GM21786 (cell line): ENCODE measurements around the gene MALAT1.
"Not testable (repeated sequence)": the region's sequence is repeated elsewhere in the genome, so short reads cannot be mapped to it uniquely, and the experiment has no call there.

Experiments used
- ATAC-seq: cut with Tn5 transposase; IDR thresholded peaks from one replicate; pipeline ENCODE4 v1.9.1; 2021; ENCODE audit not compliant: unreplicated experiment

Gene MALAT1

DNA sequence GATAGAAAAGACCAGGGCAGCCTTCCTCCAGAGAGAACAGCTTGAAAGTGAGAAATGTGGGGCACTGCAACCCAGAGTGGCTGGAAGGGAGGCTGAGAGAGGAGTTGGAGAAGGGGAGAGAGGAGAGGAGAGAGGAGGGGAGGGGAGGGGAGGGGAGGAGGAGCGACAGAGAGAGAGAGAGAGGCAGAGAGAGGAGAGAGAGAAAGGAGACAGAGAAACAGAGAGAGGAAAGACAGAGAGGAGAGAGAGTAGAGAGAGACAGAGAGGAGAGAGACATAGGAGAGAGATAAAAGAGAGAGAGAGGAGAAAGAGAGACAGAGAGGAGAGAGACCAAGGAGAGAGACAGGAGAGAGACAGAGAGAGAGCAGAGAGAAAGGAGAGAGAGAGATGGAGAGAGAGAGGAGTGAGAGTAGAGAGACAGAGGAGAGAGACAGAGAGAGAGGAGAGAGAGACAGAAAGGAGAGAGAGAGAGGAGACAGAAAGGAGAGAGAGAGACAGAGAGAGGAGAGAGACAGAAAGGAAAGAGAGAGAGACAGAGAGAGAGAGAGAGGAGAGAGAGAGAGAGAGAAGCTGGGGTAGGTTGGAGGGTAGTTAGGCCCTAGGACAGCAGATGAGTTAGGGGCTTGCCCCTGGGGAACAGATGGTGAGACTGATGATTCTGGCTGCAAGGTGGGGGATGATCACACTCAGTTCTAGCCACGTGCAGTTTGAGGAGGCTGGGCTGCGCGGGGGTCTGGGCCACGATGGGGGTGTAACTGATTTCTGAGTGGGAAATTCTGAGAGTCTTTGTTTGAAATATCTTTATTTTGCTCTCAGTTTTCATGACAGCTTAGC is 17.5 kb downstream of the MALAT1 start:
- no peak for ATAC-seq

GRCh38 chr11:65518941-65519549 is 20.2 kb downstream of the MALAT1 start:
- ATAC-seq, result not testable (repeated sequence)

- ATAC-seq, result not testable (repeated sequence)
Observed at GRCh38 chr11:65521777-65522521, 23.1 kb downstream of the MALAT1 start.

GRCh38 chr11:65522718-65523630 is 24.1 kb downstream of the MALAT1 start:
- ATAC-seq, result not testable (repeated sequence)

- ATAC-seq, result not testable (repeated sequence)
Observed at GRCh38 chr11:65523631-65523968, 24.8 kb downstream of the MALAT1 start.

GRCh38 chr11:65524014-65524740 is 25.3 kb downstream of the MALAT1 start:
- ATAC-seq, result no peak

- peak; percentile 46 for ATAC-seq
Observed at GRCh38 chr11:65524741-65525545, 26.1 kb downstream of the MALAT1 start, which contains the start of gene SCYL1. TSS of gene SCYL1 (plus strand) at chr11:65525083. CDS start at chr11:65525154, 71 bp downstream.

GRCh38 chr11:65525546-65526480 is 27.0 kb downstream of the MALAT1 start:
- no peak for ATAC-seq

DNA sequence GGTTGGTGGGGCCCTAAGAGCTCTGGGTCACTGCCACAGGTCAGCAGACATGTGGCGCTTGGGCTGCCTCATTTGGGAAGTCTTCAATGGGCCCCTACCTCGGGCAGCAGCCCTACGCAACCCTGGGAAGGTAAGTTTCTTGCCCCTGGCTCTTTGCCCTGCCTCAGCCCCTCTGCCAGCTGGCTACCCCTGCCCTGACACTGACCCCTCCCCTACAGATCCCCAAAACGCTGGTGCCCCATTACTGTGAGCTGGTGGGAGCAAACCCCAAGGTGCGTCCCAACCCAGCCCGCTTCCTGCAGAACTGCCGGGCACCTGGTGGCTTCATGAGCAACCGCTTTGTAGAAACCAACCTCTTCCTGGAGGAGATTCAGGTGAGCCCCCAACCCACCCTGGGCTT is 27.9 kb downstream of the MALAT1 start:
- ATAC-seq, result no peak

DNA sequence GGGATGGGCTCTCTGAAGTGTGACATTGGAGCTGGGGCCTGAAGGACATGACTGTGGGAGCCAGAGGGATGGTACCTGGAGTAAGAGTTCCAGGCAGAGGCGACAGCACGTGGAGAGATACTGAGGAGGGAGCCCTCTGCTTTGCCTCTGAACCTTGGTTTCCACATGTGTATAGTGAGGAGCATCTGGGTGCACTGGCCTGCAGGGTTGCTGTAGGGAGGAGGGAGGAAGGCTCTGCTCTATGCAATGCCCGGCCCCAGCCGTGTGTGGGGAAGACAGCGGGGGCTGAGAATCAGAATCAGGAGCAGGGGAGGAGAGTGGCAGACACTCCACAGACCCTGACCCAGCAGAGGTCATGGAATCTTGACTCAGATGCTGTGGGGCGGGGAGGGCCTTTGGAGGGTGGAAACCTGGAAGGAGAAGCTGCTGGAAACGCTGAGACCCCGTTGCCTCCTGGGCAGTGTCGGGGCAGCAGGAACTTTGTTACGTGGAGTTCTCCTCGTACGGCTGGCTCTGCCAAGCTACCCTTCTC is 30.0 kb downstream of the MALAT1 start:
- no peak for ATAC-seq

DNA sequence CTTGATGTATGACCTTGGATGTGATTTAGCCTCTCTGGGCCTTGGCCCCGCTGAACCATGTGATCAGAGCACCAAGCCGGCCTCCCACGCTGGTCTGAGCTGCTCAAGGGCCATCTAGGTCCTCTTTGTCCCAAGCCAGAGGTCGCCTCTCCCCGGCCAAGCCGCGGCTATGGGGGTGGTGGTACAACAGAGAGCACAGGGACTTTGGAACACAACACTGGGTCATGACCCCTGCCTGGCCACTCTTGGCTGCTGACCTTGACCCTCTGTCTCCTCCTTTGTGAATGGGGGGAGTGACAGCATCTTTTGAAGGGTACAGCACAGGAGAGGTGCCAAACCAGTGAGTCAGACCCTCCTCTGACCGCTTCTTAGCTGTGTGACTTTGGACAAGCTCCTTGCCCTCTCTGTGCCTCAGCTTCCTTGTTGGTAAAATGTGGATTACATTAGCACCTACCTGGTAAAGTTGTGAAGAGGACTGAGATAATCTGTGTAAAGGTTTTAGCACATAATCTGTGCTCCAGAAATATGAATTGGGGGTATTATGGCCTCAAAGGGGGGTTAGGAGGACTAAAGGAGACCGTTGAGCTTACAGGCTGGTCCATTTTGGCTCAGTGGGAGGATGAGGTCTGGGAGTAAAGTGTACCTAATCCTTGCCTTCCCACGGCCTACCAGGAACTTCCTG is 30.8 kb downstream of the MALAT1 start:
- no peak for ATAC-seq

DNA sequence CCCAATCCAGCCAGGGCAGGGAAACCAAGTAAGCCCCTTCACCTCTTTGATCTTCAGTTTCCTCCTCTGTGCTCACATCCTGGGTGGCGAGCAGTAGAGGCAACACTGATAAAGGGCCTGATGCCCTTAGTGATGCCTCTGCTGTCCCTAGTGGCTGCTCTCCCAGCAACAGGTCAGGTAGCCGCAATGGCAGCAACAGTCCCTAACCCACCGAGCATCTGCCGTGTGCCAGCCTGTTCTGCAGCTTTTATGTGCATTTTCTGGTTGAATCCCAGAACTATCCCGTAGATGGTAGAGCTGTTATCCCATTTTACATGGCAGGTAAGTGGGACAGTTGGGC is 31.3 kb downstream of the MALAT1 start:
- ATAC-seq, result no peak

GRCh38 chr11:65532388-65533064 is 33.7 kb downstream of the MALAT1 start:
- no peak for ATAC-seq

GRCh38 chr11:65535102-65535501 is 36.3 kb downstream of the MALAT1 start:
- ATAC-seq, result no peak

- ATAC-seq, result no peak
Observed at GRCh38 chr11:65536412-65537295, 37.8 kb downstream of the MALAT1 start.

- ATAC-seq, result no peak
Observed at GRCh38 chr11:65537296-65537597, 38.4 kb downstream of the MALAT1 start.
